KMS-11 (cell line): ENCODE results near the gene PRKCI.

ENCODE experiments used
- H2AFZ ChIP-seq: fragments of 200-600 bp; sonication (generic); 2 replicates; pipeline ENCODE4 v1.6.1; 2016; ENCODE audit warnings: antibody characterized with exemption, mixed run types, low read depth
- H3K27ac ChIP-seq: fragments of 200-600 bp; sonication (generic); 2 replicates; pipeline ENCODE4 v1.6.1; 2016; ENCODE audit warnings: mild to moderate bottlenecking, mixed run types
- H3K27me3 ChIP-seq: fragments of 200-600 bp; sonication (generic); 2 replicates; pipeline ENCODE4 v1.6.1; 2017; ENCODE audit warnings: mild to moderate bottlenecking, low read depth, mixed run types, moderate library complexity; ENCODE audit not compliant: insufficient read depth
- H3K36me3 ChIP-seq: fragments of 200-600 bp; sonication (generic); 2 replicates; pipeline ENCODE4 v1.6.1; 2017; ENCODE audit warnings: mild to moderate bottlenecking, mixed run types; ENCODE audit not compliant: insufficient read depth
- H3K4me1 ChIP-seq: fragments of 200-600 bp; sonication (generic); 2 replicates; pipeline ENCODE4 v1.6.1; 2016; ENCODE audit warnings: mild to moderate bottlenecking, low read depth, mixed run types; ENCODE audit not compliant: poor library complexity, severe bottlenecking
- H3K4me2 ChIP-seq: fragments of 200-600 bp; sonication (generic); 2 replicates; pipeline ENCODE4 v1.7.0; 2016; ENCODE audit warnings: mild to moderate bottlenecking, mixed run types
- H3K4me3 ChIP-seq: fragments of 200-600 bp; sonication (generic); IDR thresholded peaks from 2 replicates; pipeline ENCODE4 v1.6.1; 2017; ENCODE audit warnings: low read depth, low read length, mixed read lengths; ENCODE audit not compliant: insufficient read depth
- H3K79me2 ChIP-seq: fragments of 200-600 bp; sonication (generic); 2 replicates; pipeline ENCODE4 v1.6.1; 2016; ENCODE audit warnings: low read depth, mixed run types; ENCODE audit not compliant: insufficient read depth
- H3K9ac ChIP-seq: fragments of 200-600 bp; sonication (generic); 2 replicates; pipeline ENCODE4 v1.6.1; 2016; ENCODE audit warnings: mild to moderate bottlenecking, mixed run types
- H4K20me1 ChIP-seq: fragments of 200-600 bp; sonication (generic); 2 replicates; pipeline ENCODE4 v1.6.1; 2016; ENCODE audit warnings: mild to moderate bottlenecking, mixed run types; ENCODE audit not compliant: insufficient read depth
- CTCF ChIP-seq: fragments of 200-600 bp; sonication (generic); conservative IDR thresholded peaks from 2 replicates; pipeline ENCODE4 v1.6.1; 2017; ENCODE audit warnings: low read depth, mild to moderate bottlenecking, antibody characterized with exemption, low read length, moderate library complexity, mixed read lengths

Gene PRKCI

DNA sequence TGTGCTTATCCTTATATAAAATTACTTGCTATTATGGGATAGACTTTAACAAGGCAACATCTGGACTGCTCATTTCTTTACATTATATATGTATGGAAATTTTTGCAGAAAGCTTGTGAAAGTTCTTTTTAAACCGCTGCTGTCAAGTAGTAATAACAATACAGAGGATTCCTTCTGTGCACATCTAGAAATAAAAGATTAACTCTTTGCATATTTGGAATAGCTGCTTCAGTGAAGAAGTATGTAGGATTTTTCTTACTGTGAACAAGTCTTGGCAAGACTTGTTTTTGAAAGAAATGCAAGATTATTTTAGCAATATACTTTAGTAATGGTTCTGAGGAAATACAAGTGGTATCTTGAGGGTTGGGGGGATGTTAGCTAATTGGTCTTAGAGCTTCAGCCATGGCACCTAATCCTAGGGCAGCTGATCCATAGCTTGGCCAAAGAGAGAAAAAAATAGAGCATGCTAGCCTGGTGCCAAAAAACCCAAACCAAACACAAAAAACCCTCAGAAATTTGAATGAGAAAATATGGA lies 4.3 kb downstream of the PRKCI start:
- Histone ChIP-seq H3K4me2 (no peak overlapping the region), H2AFZ (no peak overlapping the region), H3K36me3 (no peaks in the 10 kb centered on the region), H4K20me1 (no peaks in the 10 kb centered on the region), H3K27me3 (no peaks in the 10 kb centered on the region), H3K79me2 (peaks cover 41% of the 10 kb centered on the region; the same call in 1 of the 2 replicates), H3K4me1 (peaks cover 15% of the 10 kb centered on the region), H3K4me3 (no peak overlapping the region), H3K9ac (no peak overlapping the region), H3K27ac (no peak overlapping the region)
- TF ChIP-seq CTCF: no peak

DNA sequence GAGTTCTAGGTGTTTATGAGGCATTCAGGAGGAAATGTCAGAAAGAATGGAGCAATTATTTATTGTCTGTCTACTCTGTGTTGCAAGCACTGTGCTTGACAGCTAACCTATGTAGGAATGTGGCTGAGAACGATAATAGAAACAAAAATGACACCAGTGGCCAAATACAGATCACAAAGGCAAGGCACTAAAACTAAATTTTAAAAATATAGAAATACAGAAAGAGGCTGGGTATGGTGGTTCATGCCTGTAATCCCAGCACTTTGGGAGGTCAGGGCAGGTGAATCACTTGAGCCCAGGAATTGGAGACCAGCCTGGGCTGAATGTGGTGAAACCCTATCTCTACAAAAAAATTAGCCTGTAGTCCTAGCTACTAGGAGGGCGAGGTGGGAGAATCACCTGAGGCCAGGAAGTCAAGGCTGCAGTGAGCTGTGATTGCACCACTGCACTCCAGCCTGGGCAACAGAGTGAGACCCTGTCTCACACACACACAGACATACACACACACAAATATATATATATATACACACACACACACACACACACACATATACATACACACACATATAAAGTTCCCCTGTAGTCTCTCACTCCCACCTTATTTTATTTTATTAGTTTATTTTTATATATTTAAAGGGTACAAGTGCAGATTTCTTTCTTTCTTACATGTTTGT lies 6.0 kb downstream of the PRKCI start:
- no peak for TF ChIP-seq CTCF
- Histone ChIP-seq H3K27me3 (no peaks in the 10 kb centered on the region), H3K4me2 (no peak overlapping the region), H3K4me3 (no peak overlapping the region), H3K4me1 (peaks cover 15% of the 10 kb centered on the region), H3K9ac (no peak overlapping the region), H3K79me2 (peaks cover 50% of the 10 kb centered on the region; the same call in 1 of the 2 replicates), H3K36me3 (no peaks in the 10 kb centered on the region), H4K20me1 (no peaks in the 10 kb centered on the region), H2AFZ (no peak overlapping the region), H3K27ac (no peak overlapping the region)

- no peak overlapping the region for H2AFZ ChIP-seq
- no peak overlapping the region for H3K4me3 ChIP-seq
- TF ChIP-seq CTCF: no peak
- H3K4me2 ChIP-seq: no peak overlapping the region
- no peaks in the 10 kb centered on the region for H4K20me1 ChIP-seq
- no peak overlapping the region for H3K27ac ChIP-seq
- H3K36me3 ChIP-seq: no peaks in the 10 kb centered on the region; the same call in 1 of the 2 replicates
- H3K4me1 ChIP-seq: no peaks in the 10 kb centered on the region
- no peaks in the 10 kb centered on the region for H3K27me3 ChIP-seq
- H3K79me2 ChIP-seq: peaks cover 19% of the 10 kb centered on the region; the same call in 1 of the 2 replicates
- H3K9ac ChIP-seq: no peak overlapping the region
Measured at GRCh38 chr3:170232266-170232665, 10.0 kb downstream of the PRKCI start.

GRCh38 chr3:170233530-170233929 lies 11.3 kb downstream of the PRKCI start:
- Histone ChIP-seq H3K27me3 (no peaks in the 10 kb centered on the region), H3K4me2 (no peak overlapping the region)
- no peak for TF ChIP-seq CTCF

More at GRCh38 chr3:170233530-170233929, 11.3 kb downstream of the PRKCI start:
- Histone ChIP-seq H3K79me2 (peaks cover 13% of the 10 kb centered on the region; the same call in 1 of the 2 replicates), H3K9ac (no peak overlapping the region), H3K36me3 (no peaks in the 10 kb centered on the region; the same call in 1 of the 2 replicates), H4K20me1 (no peaks in the 10 kb centered on the region), H3K4me3 (no peak overlapping the region), H3K4me1 (no peaks in the 10 kb centered on the region), H3K27ac (no peak overlapping the region), H2AFZ (no peak overlapping the region)
